DMS153 treated with DMSO at 0.1 percent for 48 hours (cell line): ENCODE data around the gene DMD.
"Not testable (repeated sequence)": the region's sequence is repeated elsewhere in the genome, so short reads cannot be mapped to it uniquely, and the experiment has no call there.

ENCODE experiments used
- DNase-seq: peaks from one replicate; lab custom pipeline; 2025; ENCODE audit not compliant: unreplicated experiment; lab: John Stamatoyannopoulos, UW

Gene DMD

GRCh38 chrX:32867781-32868523 is 343.4 kb downstream of the DMD start:
- DNase-seq: no peak

GRCh38 chrX:32852203-32852602 is 359.1 kb downstream of the DMD start:
- no peak for DNase-seq

- DNase-seq: no peak
Measured at GRCh38 chrX:32851556-32851955, 359.8 kb downstream of the DMD start.

GRCh38 chrX:32847921-32848320 is 363.4 kb downstream of the DMD start:
- no peak for DNase-seq

- DNase-seq: no peak
Measured at GRCh38 chrX:32842053-32842452, 369.3 kb downstream of the DMD start.

DNA sequence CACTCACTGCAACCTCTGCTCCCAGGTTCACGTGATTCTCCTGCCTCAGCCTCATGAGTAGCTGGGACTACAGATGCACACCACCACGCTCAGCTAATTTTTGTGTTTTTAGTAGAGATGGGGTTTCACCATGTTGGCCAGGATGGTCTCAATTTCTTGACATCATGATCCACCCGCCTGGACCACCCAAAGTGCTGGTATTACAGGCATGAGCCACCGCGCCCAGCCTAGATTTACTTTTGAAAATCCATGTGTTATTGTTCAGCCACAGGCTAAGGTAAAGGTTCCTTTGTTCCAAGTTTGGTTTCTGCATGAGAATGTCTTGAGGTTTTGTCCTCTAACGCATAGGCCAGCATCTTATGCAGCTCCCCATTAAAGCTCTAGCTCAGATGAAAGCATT is 371.6 kb downstream of the DMD start:
- no peak for DNase-seq

- DNase-seq: no peak
Measured at GRCh38 chrX:32825009-32825408, 386.3 kb downstream of the DMD start.

DNA sequence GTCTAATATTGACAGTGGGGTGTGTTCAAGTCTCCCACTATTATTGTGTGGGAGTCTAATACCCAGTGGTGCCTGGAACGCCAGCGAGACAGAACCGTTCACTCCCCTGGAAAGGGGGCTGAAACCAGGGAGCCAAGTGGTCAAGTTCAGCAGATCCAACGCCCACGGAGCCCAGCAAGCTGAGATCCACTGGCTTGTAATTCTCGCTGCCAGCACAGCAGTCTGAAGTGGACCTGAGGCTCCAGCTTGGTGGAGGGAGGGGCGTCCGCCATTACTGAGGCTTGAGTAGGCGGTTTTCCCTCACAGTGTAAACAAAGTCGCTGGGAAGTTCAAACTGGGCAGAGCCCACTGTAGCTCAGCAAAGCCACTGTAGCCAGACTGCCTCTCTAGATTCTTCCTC is 407.3 kb downstream of the DMD start:
- DNase-seq: no peak

DNA sequence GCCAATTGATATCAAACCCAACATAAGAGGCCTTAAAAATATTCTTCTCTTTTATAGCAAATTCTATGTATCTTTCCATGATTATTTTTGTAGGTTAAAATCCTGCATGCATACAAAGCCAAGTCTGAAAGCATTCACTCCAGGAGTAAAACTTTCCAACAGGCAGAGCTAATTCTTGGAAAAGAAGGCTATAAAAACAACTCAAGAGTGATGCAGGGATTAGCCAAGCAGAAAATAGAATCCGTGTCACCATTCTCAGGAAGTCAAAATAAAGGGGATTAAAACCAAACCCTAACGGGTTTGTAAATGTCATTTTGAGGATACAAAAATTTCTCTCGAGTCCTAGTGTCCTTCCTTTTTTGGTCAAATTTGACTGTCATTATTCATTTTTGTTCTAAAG is 412.4 kb downstream of the DMD start:
- no peak for DNase-seq

DNA sequence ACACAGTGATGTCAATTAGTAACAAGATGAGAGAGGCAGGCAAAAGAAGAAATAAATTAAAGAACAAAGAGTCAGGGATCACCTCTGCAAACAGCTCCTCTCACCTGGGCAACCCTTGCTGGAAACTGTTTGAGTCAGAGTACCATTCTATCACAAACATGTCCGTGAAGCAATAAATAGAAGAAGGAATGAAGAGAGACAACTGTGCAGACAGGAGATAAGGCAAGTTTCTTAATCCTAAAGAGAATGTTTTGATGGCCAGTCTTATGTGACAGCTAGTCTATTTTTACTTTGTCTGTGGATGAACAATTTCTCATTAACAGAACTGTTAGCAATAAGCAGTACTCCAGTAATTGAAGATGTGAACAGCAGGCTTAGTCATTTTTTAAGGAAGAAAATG is 422.4 kb downstream of the DMD start:
- DNase-seq: no peak

GRCh38 chrX:32780109-32780508 is 431.2 kb downstream of the DMD start:
- no peak for DNase-seq

DNA sequence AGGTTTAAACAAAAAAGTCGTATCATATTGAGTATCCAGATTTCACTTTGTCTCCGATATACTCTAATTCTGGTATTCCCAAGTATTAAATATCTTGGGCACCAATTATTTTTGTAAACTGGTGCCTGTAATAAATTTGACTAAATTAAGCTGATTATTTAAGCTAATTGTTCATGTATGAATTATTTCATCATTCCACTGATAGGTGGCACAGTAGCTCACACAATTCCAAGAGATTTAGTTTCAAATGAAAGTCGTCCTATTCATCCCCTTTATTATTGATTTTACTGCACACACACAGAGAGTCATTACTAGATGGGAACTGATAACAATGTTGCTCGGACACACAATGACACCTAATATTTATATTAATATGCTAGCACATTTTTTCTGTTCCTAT is 432.4 kb downstream of the DMD start:
- DNase-seq: no peak

DNA sequence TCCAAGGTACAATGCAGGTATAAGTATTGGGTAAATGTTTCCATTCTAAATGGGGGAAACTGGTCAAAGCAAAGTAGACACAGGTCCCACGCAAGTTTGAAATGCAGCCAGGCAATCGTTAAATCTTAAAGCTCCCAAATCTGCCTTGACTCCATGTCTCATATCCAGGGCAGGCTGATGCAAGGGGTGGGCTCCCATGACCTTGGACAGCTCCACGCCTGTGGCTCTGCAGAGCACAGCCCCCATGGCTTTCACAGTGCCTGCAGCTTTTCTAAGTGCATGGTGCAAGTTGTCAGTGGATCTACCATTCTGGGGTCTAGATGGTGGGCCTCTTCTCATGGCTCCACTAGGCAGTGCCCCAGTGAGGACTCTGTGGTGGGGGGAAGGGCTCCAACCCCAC is 436.4 kb downstream of the DMD start:
- DNase-seq: no peak

DNA sequence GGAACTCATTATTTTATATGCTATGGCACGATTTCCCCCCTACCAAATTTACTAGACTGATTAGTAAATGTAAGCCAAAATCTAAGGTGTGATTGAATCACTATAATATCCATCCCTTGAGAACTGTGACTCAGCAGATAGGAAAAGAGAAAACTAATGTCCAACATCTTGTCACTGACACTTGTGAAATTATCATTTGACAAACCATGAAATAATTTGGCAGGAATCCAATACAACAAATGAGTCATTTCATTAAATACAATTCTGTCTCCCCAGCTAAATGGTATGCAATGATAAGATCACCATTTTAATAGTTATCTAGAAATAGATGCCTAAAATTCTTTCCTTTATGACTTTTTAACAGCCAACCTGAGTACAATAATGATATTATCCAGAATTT is 462.3 kb downstream of the DMD start:
- DNase-seq: no peak

- no peak for DNase-seq
Measured at GRCh38 chrX:32745323-32745722, 466.0 kb downstream of the DMD start.

- DNase-seq: no peak
Measured at GRCh38 chrX:32744921-32745320, 466.4 kb downstream of the DMD start.

- no peak for DNase-seq
Measured at GRCh38 chrX:32741910-32742309, 469.4 kb downstream of the DMD start.

GRCh38 chrX:32708542-32708941 is 502.8 kb downstream of the DMD start:
- DNase-seq: no peak

DNA sequence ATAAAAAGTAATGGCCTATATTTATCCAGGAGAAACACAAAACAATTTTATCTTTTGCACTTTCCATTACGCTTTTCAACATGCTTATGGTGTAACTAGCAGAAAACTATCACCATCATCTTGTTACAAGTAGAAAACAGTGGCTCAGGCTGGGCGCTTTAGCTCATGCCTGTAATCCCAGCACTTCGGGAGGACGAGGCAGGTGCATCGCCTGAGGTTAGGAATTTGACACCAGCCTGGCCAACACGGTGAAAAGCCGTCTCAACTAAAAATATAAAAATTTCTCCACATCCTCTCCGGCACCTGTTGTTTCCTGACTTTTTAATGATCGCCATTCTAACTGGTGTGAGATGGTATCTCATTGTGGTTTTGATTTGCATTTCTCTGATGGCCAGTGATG is 506.0 kb downstream of the DMD start:
- DNase-seq: not testable (repeated sequence)

- DNase-seq: no peak
Measured at GRCh38 chrX:32687379-32687778, 524.0 kb downstream of the DMD start.

DNA sequence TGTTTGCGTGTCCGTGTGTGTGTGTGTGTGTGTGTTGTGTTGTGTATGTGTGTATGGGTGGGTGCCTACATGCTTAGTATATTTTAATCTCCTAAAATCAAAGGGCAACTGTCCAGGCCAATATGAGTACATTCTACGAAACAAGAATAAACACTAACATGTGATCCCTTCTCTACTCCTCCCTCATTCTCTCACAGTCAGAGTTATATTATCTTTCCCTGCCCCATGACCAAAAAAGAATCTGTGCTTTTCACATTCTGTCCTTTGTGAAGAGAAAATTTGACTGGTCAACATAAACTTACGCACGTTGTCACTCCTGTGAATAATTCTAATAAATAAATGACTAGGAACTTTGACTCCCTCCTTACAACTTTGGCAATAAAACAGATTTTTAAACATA is 532.9 kb downstream of the DMD start:
- no peak for DNase-seq

DNA sequence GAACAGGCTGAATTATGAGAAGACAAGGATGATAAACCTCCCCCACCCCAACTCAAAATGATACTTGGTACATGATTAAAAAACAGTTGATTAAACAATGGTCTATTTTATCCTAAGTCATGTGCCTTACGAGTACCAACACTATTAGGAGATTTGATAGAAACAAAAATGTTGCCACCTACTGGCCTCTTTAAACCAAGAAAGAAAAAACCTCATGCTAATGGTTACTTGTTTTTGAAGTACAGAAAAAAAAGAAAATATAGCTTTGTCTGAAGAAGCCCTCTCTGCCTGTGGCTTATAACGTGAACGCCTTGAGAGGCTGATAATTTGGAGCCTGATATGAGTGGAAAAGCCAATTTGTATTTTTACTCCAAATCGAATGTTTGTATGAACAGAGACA is 538.2 kb downstream of the DMD start:
- DNase-seq: no peak

GRCh38 chrX:32662516-32662915 is 548.8 kb downstream of the DMD start:
- DNase-seq: no peak
